ENCODE measurements around the gene VSIG10.
A peak's percentile ranks its signal among the peaks of the same experiment; 100 is the strongest.

VSIG10 gene

DNA sequence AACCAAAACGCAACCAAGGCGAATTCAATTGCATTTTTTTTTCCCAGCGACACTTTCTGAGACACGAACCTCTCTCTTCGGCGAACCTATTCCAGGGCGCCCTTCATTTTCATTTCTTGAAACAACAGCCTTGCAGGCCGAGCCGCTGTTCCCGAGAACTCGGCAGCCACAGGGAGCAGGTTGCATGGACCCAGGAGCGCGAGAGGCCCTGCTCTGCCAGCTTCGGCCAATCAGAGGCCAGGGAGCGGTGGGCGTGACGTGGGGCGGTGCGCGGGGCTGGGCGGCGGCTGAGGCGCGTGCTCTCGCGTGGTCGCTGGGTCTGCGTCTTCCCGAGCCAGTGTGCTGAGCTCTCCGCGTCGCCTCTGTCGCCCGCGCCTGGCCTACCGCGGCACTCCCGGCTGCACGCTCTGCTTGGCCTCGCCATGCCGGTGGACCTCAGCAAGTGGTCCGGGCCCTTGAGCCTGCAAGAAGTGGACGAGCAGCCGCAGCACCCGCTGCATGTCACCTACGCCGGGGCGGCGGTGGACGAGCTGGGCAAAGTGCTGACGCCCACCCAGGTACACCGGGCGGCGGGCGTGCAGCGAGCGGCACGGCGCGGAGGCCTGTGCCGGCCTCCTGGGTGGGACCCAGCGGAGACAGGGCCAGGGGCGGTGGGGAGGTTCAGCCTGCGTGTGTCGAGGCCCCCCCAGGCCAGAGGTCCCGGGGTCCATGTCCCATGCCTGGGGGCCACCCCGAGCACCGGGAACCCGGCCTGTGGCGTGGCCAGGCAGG, 32.2 kb upstream of the VSIG10 start, which contains the start of gene PEBP1 (continued):
- no peak for TF ChIP-seq ZNF157 (tag by site-specific recombination; IDR thresholded peaks at IDR 0.05)
- no peak for TF ChIP-seq ZSCAN18 (tag by site-specific recombination; IDR thresholded peaks at IDR 0.05)
- TF ChIP-seq ZNF624 (tag by site-specific recombination; IDR thresholded peaks at IDR 0.05): no peak
- no peak for TF ChIP-seq ZNF138 (tag by site-specific recombination; IDR thresholded peaks at IDR 0.05; ENCODE audit: borderline replicate concordance)
- TF ChIP-seq ZBTB8A (tag by site-specific recombination; IDR thresholded peaks at IDR 0.05): peak; percentile 76; the same call in 1 of the 2 replicates
- no peak for TF ChIP-seq GFI1B (tag by site-specific recombination; IDR thresholded peaks at IDR 0.05)
- no peak; the same call in 1 of the 2 replicates for TF ChIP-seq ZNF394 (tag by site-specific recombination; IDR thresholded peaks at IDR 0.05; ENCODE audit: borderline replicate concordance)
- TF ChIP-seq ZNF274 (IDR thresholded peaks at IDR 0.05; ENCODE audit: low read length): no peak
- no peak for TF ChIP-seq ZNF274 (tag by site-specific recombination; IDR thresholded peaks at IDR 0.05; ENCODE audit: borderline replicate concordance)
- TF ChIP-seq, protein P1, sequence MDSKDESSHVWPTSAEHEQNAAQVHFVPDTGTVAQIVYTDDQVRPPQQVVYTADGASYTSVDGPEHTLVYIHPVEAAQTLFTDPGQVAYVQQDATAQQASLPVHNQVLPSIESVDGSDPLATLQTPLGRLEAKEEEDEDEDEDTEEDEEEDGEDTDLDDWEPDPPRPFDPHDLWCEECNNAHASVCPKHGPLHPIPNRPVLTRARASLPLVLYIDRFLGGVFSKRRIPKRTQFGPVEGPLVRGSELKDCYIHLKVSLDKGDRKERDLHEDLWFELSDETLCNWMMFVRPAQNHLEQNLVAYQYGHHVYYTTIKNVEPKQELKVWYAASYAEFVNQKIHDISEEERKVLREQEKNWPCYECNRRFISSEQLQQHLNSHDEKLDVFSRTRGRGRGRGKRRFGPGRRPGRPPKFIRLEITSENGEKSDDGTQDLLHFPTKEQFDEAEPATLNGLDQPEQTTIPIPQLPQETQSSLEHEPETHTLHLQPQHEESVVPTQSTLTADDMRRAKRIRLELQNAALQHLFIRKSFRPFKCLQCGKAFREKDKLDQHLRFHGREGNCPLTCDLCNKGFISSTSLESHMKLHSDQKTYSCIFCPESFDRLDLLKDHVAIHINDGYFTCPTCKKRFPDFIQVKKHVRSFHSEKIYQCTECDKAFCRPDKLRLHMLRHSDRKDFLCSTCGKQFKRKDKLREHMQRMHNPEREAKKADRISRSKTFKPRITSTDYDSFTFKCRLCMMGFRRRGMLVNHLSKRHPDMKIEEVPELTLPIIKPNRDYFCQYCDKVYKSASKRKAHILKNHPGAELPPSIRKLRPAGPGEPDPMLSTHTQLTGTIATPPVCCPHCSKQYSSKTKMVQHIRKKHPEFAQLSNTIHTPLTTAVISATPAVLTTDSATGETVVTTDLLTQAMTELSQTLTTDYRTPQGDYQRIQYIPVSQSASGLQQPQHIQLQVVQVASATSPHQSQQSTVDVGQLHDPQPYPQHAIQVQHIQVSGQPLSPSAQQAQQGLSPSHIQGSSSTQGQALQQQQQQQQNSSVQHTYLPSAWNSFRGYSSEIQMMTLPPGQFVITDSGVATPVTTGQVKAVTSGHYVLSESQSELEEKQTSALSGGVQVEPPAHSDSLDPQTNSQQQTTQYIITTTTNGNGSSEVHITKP (tag by site-specific recombination; IDR thresholded peaks at IDR 0.05): 0 out of 2 replicates have a peak, but pooled peaks have one; percentile 34
- no peak for TF ChIP-seq ZSCAN23 (tag by site-specific recombination; IDR thresholded peaks at IDR 0.05)
- TF ChIP-seq ZNF558 (tag by site-specific recombination; IDR thresholded peaks at IDR 0.05): no peak
- TF ChIP-seq ZNF140 (tag by site-specific recombination; IDR thresholded peaks at IDR 0.05): no peak
- TF ChIP-seq ZNF416 (tag by site-specific recombination; IDR thresholded peaks at IDR 0.05): no peak
- TF ChIP-seq ZNF677 (tag by site-specific recombination; IDR thresholded peaks at IDR 0.05): no peak
- no peak for TF ChIP-seq ZNF48 (tag by site-specific recombination; IDR thresholded peaks at IDR 0.05)
- TF ChIP-seq BCL11B (tag by site-specific recombination; IDR thresholded peaks at IDR 0.05; ENCODE audit: low read depth): no peak
- TF ChIP-seq, protein P2, sequence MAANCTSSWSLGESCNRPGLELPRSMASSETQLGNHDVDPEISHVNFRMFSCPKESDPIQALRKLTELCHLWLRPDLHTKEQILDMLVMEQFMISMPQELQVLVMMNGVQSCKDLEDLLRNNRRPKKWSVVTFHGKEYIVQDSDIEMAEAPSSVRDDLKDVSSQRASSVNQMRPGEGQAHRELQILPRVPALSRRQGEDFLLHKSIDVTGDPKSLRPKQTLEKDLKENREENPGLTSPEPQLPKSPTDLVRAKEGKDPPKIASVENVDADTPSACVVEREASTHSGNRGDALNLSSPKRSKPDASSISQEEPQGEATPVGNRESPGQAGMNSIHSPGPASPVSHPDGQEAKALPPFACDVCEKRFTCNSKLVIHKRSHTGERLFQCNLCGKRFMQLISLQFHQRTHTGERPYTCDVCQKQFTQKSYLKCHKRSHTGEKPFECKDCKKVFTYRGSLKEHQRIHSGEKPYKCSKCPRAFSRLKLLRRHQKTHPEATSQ (tag by site-specific recombination; IDR thresholded peaks at IDR 0.05): peak; percentile 91
- no peak for TF ChIP-seq ZNF202 (tag by site-specific recombination; IDR thresholded peaks at IDR 0.05; ENCODE audit: borderline replicate concordance)
- TF ChIP-seq ZNF513 (tag by site-specific recombination; IDR thresholded peaks at IDR 0.05): no peak
- no peak for TF ChIP-seq ZNF510 (tag by site-specific recombination; IDR thresholded peaks at IDR 0.05; ENCODE audit: insufficient replicate concordance)
- TF ChIP-seq ZBTB21 (tag by site-specific recombination; IDR thresholded peaks at IDR 0.05): no peak
- no peak for TF ChIP-seq OVOL3 (tag by site-specific recombination; IDR thresholded peaks at IDR 0.05)
- 0 out of 2 replicates have a peak, but pooled peaks have one; percentile 3 for TF ChIP-seq ZNF146 (tag by site-specific recombination; IDR thresholded peaks at IDR 0.05)
- TF ChIP-seq HOXD13 (CRISPR knock-in tag; IDR thresholded peaks at IDR 0.05; ENCODE audit: borderline replicate concordance): no peak
- no peak for TF ChIP-seq ZNF354C (tag by site-specific recombination; IDR thresholded peaks at IDR 0.05; ENCODE audit: borderline replicate concordance, low read depth)
- TF ChIP-seq ZNF155 (tag by site-specific recombination; IDR thresholded peaks at IDR 0.05): no peak
- TF ChIP-seq ZNF521 (tag by site-specific recombination; IDR thresholded peaks at IDR 0.05): no peak
